HG02623 (cell line): ENCODE data around the gene PCID2.
"Not testable (repeated sequence)": the region's sequence is repeated elsewhere in the genome, so short reads cannot be mapped to it uniquely, and the experiment has no call there.

Experiments
- ATAC-seq: cut with Tn5 transposase; IDR thresholded peaks from one replicate; pipeline ENCODE4 v1.9.1; 2021; ENCODE audit warnings: moderate library complexity; ENCODE audit not compliant: unreplicated experiment

PCID2 gene

DNA sequence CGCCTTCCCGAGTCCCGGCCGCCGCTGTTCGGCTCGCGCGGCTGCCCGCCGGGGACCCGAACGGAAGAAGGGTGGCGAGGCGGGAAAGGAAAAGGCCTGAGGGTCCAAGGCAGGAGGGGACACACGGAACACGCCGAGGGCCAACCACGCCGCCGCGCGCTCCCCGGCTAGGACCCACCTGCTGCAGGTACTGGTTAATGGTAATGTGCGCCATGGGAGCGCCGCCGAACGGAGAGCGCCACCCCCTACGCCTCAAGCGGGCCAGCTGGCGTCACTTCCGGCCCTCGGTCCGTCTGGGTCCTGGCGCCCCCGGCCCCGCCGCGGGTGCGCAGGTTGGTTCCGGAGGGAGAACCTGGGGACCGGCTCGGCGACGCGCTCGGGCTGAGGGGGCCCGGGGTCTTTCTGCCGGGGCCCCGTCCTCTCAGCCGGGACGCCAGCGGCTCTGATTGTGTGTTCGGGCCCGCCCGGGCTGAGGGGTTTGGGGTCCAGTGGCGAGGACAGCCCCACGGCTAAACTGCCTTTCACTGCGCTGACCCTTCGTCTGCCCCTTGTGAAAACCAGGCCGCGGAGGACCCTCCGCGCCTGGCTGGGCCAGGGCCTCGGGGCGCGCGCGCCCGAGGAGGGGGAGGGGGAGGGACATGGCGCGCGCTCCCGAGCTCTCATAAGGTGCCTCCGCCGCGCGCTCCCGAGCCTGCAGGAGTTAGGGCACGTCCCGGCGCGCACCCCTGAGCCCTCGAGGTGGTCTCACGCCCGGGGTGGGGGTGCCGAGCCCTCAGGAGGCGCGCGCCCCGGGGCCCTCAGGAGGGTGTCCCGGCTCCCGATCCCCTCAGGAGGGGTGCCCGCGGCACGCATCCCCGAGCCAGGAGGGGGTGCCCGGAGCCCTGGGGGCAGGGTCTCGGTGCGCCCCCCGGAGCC is at the start of gene PCID2:
PCID2 (minus strand) TSS at position 249 of the 915 bp plus-strand sequence; CDS start at position 214, 35 bp downstream.
- peak; percentile 69 for ATAC-seq

GRCh38 chr13:113257908-113258307 is 49.4 kb upstream of the PCID2 start:
- ATAC-seq = not testable (repeated sequence)

- ATAC-seq = no peak
These were observed 44.1 kb upstream of the PCID2 start for GRCh38 chr13:113252516-113253095.

DNA sequence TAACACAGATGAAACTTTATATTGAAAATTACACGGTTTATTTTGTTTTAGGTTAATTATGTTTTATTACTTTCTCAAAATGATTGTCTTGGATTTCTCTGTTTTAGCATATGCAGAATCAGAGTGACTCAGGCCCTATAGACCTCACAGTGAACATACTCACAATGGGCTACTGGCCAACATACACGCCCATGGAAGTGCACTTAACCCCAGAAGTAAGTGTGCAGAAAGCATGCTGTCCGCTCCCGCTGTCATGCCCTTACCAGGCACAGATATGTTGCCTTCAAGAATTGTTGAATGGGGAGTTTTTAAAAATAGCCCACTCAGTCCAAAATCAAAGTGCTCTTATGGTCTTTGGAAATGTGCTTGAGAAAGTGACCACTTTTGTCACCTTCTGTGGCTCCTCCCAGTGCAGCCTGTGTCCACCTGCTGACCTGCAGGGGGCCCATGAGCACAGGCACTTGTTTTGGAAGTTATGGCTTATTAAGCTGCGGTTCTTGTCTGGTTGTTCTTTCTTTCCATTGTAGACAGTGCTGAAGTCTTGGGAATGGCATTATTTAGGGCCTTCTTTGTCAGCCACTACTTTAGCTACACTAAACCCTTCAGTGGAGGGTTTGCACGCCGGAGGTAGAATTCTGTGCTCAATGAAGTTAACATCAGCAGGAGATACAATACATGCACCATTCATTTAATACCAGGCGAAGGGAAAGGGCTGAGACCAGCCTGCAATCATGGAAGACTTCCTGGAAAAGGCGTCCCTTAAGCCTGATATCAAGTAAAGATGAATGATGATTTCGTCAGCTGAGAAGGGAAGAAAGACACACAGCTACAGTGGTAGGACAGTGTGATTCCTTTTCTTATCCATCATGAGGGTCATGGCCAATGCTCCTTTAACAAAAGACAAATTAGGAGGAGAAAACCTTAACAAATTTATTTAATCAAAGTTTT is 37.7 kb upstream of the PCID2 start:
- ATAC-seq = no peak

DNA sequence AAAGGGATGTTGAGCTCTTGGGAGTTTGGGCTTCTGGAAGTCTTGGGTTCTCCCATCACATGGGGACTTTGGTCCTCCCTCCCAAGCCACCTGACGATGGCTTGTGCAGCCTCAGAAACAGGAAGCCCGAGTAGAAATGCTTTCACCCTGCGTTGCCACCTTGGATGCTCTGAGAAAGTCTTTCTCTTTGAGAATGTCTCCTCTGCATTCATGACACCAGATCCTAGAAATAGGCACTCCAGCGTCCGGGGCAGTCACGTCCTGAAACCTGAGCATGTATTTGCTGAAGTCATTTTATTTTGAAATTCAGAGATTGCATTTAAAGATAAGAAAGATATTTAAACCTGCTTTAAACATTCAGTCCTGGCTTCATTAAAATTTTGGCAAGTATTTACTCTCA is 35.4 kb upstream of the PCID2 start:
- no peak for ATAC-seq

DNA sequence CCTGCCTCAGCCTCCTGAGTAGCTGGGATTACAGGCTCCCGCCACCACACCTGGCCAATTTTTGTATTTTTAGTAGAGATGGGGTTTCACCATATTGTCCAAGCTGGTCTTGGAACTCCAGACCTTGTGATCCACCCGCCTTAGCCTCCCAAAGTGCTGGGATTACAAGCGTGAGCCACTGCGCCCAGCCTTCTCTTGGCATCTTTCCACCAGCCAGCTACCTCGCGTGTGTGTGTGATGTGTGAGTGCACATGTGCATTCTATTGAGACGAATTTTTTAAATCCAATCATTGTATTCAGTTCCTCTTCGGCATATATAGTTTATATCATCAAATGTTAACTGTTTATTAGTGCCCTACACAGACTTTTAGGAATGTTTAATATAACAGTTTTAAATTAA is 33.2 kb upstream of the PCID2 start:
- ATAC-seq = not testable (repeated sequence)

- no peak for ATAC-seq
These were observed 31.5 kb upstream of the PCID2 start for GRCh38 chr13:113239986-113240385.

- no peak for ATAC-seq
These were observed 30.9 kb upstream of the PCID2 start for GRCh38 chr13:113239357-113239756.

DNA sequence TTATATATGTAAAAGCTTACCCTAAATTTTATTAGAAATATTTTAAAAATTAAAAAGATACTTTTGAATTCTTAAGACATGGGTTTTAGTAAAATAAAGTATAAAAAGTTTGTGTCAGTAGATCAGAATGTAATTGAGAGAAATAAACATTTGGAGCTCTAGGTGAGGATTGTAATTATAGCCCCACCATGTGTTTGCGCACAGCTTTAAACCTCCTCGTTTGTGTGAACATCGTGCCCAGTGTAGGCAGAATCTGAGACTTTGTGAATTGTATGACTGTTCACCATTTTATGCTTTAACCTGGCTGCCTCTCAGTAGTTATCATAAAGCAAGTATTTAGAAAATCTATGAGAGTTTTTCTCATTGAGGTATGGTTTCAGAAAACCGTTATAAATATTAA is 30.1 kb upstream of the PCID2 start:
- no peak for ATAC-seq

DNA sequence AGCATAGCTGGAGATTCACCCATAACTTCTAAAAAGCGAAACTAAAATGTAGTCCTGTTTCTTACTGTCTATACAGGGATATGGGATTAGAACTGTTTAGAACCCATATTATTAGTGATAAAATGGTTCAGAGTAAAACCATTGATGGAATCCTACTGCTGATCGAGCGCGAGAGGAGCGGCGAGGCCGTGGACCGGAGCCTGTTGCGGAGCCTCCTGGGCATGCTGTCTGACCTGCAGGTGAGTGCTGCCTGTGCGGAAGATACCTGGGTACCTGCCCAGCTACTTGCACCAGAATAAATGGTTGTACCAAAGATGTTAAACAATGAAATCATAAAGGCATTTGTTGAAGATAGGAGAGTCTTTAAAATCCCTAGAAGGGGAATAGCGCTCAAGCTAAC is 24.6 kb upstream of the PCID2 start:
- no peak for ATAC-seq

- ATAC-seq = no peak
These were observed 23.9 kb upstream of the PCID2 start for GRCh38 chr13:113232208-113233003.

- ATAC-seq = no peak
These were observed 23.1 kb upstream of the PCID2 start for GRCh38 chr13:113231306-113232207.

DNA sequence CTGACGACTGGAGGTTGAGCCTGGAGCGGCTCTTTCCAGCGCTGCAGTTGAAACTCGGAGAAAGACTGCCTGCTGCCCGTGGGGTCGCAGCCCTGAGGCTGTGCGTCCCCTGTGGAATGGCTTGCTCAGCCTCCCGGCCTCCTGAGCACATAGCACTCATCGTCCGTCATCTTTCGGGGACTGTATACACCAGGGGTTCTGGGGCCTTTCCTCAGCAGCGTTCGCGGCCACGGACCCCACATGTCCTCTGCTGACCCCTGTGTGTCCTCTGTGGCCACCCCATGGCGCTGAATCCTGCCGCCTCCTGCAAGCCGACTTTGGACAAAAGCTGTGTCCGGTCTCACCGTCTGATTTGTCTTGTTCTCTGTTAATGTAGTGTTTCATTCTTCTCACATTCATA is 21.3 kb upstream of the PCID2 start:
- ATAC-seq = no peak

GRCh38 chr13:113229161-113229560 is 20.7 kb upstream of the PCID2 start:
- ATAC-seq = no peak

- no peak for ATAC-seq
These were observed 18.5 kb upstream of the PCID2 start for GRCh38 chr13:113226873-113227450.

GRCh38 chr13:113225515-113225914 is 17.0 kb upstream of the PCID2 start:
- no peak for ATAC-seq

DNA sequence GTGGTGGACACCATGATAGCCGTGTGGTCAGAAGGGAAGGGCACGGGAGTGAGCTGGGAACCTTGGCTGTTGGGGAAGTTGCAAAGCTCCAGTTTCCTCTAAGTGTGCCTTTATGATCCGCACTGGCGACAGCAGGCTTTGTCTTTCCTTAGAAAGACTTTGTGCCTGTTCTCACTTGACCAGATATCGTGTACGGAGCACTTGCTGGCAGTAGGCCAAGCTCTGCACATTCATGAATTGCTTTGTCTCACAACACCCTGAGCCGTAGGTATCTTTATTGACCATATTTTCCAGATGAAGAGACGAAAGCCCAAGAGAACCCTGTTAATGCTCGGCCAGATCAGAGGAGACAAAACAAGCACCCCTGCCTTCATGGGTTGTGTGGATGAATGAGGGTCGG is 16.0 kb upstream of the PCID2 start:
- no peak for ATAC-seq

DNA sequence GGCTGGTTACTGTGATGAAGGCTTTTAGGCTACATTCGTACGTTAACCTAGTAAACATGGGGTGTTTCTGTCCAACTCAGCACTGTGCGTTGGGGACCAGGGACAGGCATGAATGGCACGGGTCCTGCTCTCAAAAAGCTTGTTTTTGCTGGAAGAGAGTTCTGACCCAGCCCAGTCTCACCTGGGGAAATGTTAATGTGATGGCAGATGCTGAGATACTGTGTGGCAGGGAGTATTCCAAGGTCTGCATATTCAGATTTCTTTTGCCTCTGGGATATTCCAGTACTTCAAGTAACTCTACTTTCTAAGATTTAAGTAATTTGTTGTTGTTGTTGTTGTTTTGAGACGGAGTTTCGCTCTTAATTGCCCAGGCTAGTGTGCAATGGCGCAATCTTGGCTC is 14.6 kb upstream of the PCID2 start:
- ATAC-seq = no peak

DNA sequence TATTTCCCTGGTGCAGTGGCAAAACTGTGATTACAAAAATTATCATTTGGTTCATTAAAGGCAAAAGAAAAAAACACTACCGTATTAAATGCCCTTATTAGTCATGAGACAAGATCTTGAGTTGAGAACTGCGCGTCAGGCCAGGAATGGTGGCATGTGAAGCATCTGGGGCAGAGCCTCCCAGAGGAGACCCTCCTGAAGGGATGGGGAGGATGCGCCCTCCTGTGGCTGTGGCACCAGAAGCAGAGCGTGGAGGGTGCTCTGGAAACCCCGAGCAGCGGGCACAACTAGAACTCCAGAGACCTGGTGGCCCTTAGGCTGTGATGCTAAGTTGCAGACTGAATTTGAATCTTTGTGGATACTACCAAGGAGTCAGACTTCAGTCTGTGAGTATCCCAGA is 12.4 kb upstream of the PCID2 start:
- no peak for ATAC-seq
